Bronchial epithelial cell (primary cell): Measurements from ENCODE around the gene ZWILCH. TPM values are rescaled to one million over a fixed set of nuclear protein-coding genes. Genes with fewer than 3 reads are reported as not detected.
"Not testable (repeated sequence)": the region's sequence is repeated elsewhere in the genome, so short reads cannot be mapped to it uniquely, and the experiment has no call there.

Experiments used
- DNase-seq: peaks from one replicate; pipeline ENCODE4 v3.0.0-alpha.2; 2010; ENCODE audit warnings: low read depth
- FAIRE-seq: peaks from 2 replicates; lab custom pipeline; 2011; peaks lifted over from hg19 to GRCh38; lab: Jason Lieb, UNC
- H3K27me3 ChIP-seq: 2 replicates; pipeline ENCODE4 v1.5.1; 2011; ENCODE audit warnings: low read length; ENCODE audit not compliant: control insufficient read depth, insufficient read depth
- H3K36me3 ChIP-seq: 2 replicates; pipeline ENCODE4 v1.5.1; 2011; ENCODE audit warnings: low read length; ENCODE audit not compliant: control insufficient read depth, insufficient read depth
- H3K4me3 ChIP-seq: 2 replicates; pipeline ENCODE4 v1.5.1; 2011; ENCODE audit warnings: mild to moderate bottlenecking, low read depth, low read length, control low read depth
- CTCF ChIP-seq: IDR thresholded peaks from 2 replicates; pipeline ENCODE4 v1.5.1; 2011; ENCODE audit warnings: mild to moderate bottlenecking, moderate library complexity, low read length, control low read depth, inconsistent platforms; ENCODE audit not compliant: insufficient read depth, severe bottlenecking
- total RNA-seq: library from RNA; depleted of rRNA; stranded (reverse); fragments of >200 nt; gene quantifications from 2 replicates; pipeline ENCODE4 v1.2.1, GENCODE V29; 2014

ZWILCH gene
- total RNA-seq, 1 donor from 2014 or later = 6.1 TPM

- TF ChIP-seq CTCF = no peak
- FAIRE-seq (no peak), DNase-seq (no peak)
- peaks cover 4% of the 10 kb centered on the region for H3K27me3 ChIP-seq
- H3K36me3 ChIP-seq = no peaks in the 10 kb centered on the region
- no peak overlapping the region for H3K4me3 ChIP-seq
Observed at GRCh38 chr15:66587020-66587419, 81.9 kb downstream of the ZWILCH start.

- no peak for DNase-seq
- no peak for TF ChIP-seq CTCF
Observed at GRCh38 chr15:66587749-66588148, 82.6 kb downstream of the ZWILCH start.

GRCh38 chr15:66588537-66588936 lies 83.4 kb downstream of the ZWILCH start:
- H3K4me3 ChIP-seq = no peak overlapping the region
- H3K27me3 ChIP-seq = peaks cover 4% of the 10 kb centered on the region
- H3K36me3 ChIP-seq = no peaks in the 10 kb centered on the region
- DNase-seq = no peak
- TF ChIP-seq CTCF = peak; percentile 3
- FAIRE-seq = no peak

More at GRCh38 chr15:66587749-66588148, 82.6 kb downstream of the ZWILCH start:
- no peak for FAIRE-seq
- Histone ChIP-seq H3K27me3 (peaks cover 4% of the 10 kb centered on the region), H3K36me3 (no peaks in the 10 kb centered on the region), H3K4me3 (no peak overlapping the region)

GRCh38 chr15:66588971-66589370 lies 83.8 kb downstream of the ZWILCH start:
- TF ChIP-seq CTCF = no peak
- Histone ChIP-seq H3K27me3 (peaks cover 4% of the 10 kb centered on the region), H3K4me3 (no peak overlapping the region), H3K36me3 (no peaks in the 10 kb centered on the region)
- FAIRE-seq (no peak), DNase-seq (no peak)

GRCh38 chr15:66589429-66589828 lies 84.3 kb downstream of the ZWILCH start:
- not testable (repeated sequence) for DNase-seq, H3K36me3 ChIP-seq, H3K4me3 ChIP-seq, FAIRE-seq, H3K27me3 ChIP-seq

GRCh38 chr15:66590435-66590834 lies 85.3 kb downstream of the ZWILCH start:
- DNase-seq = no peak
- TF ChIP-seq CTCF = no peak
- Histone ChIP-seq H3K4me3 (no peak overlapping the region), H3K36me3 (no peaks in the 10 kb centered on the region), H3K27me3 (peaks cover 4% of the 10 kb centered on the region)
- no peak for FAIRE-seq
